Ishikawa (cell line): ENCODE data around the gene FHIT.

Experiments used
- CEBPB ChIP-seq: IDR thresholded peaks from 2 replicates; pipeline ENCODE4 v1.6.1; 2012
- CREB1 ChIP-seq: IDR thresholded peaks from 2 replicates; pipeline ENCODE4 v1.6.1; 2012; ENCODE audit warnings: low read depth
- EGR1 ChIP-seq: IDR thresholded peaks from 2 replicates; pipeline ENCODE4 v1.6.1; 2012
- EP300 ChIP-seq: IDR thresholded peaks from 2 replicates; pipeline ENCODE4 v1.6.1; 2012; ENCODE audit warnings: borderline replicate concordance
- FOXM1 ChIP-seq: IDR thresholded peaks from 2 replicates; pipeline ENCODE4 v1.6.1; 2012; ENCODE audit warnings: low read depth, borderline replicate concordance
- NFIC ChIP-seq: IDR thresholded peaks from 2 replicates; pipeline ENCODE4 v1.6.1; 2012
- RAD21 ChIP-seq: IDR thresholded peaks from 2 replicates; pipeline ENCODE4 v1.6.1; 2012; ENCODE audit warnings: low read depth
- REST ChIP-seq: IDR thresholded peaks from 2 replicates; pipeline ENCODE4 v1.6.1; 2012; ENCODE audit warnings: low read depth, mild to moderate bottlenecking
- TAF1 ChIP-seq: IDR thresholded peaks from 2 replicates; pipeline ENCODE4 v1.6.1; 2012; ENCODE audit warnings: low read depth, mild to moderate bottlenecking
- TCF12 ChIP-seq: IDR thresholded peaks from 2 replicates; pipeline ENCODE4 v1.6.1; 2012; ENCODE audit warnings: low read depth
- TEAD4 ChIP-seq: IDR thresholded peaks from 2 replicates; pipeline ENCODE4 v1.6.1; 2012
- YY1 ChIP-seq: IDR thresholded peaks from 2 replicates; pipeline ENCODE4 v1.6.1; 2012; ENCODE audit warnings: low read depth
- ZBTB7A ChIP-seq: IDR thresholded peaks from 2 replicates; pipeline ENCODE4 v1.6.1; 2012; ENCODE audit warnings: low read depth
- TF ChIP-seq, protein P1 (sequence below): IDR thresholded peaks from 2 replicates; pipeline ENCODE4 v1.6.1; 2012
- TF ChIP-seq, protein P2 (sequence below): IDR thresholded peaks from 2 replicates; pipeline ENCODE4 v1.6.1; 2012

Gene FHIT

DNA sequence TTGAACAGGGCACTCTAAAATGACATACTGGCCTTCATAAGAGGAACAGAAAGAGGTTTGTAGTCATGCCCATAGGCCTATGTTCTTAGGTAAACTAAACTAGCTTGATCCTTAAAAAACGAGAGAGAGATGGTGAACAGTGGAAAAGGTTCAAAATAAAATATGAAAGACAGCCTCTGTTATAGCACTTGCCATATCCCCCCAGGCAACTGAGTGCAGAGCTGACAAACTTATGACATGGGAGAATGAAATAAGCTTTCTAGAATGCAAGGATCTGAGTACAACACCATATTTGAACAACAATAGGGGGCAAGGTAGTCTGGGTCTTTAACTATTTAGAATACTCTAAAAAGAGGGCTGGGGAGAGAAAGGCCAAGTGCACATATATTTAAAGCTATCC lies 1500.9 kb downstream of the FHIT start:
- TF ChIP-seq RAD21 (no peak), CEBPB (no peak)
- TF ChIP-seq, protein P1, sequence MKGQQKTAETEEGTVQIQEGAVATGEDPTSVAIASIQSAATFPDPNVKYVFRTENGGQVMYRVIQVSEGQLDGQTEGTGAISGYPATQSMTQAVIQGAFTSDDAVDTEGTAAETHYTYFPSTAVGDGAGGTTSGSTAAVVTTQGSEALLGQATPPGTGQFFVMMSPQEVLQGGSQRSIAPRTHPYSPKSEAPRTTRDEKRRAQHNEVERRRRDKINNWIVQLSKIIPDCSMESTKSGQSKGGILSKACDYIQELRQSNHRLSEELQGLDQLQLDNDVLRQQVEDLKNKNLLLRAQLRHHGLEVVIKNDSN: no peak

- TF ChIP-seq, protein P1: no peak
- TF ChIP-seq RAD21: no peak
- TF ChIP-seq FOXM1: no peak
- TF ChIP-seq EGR1: no peak
- TF ChIP-seq ZBTB7A: no peak
- no peak for TF ChIP-seq REST
- no peak for TF ChIP-seq TCF12
- TF ChIP-seq YY1: no peak
- no peak for TF ChIP-seq TEAD4
- TF ChIP-seq TAF1: no peak
- TF ChIP-seq, protein P2, sequence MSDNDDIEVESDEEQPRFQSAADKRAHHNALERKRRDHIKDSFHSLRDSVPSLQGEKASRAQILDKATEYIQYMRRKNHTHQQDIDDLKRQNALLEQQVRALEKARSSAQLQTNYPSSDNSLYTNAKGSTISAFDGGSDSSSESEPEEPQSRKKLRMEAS: no peak
- no peak for TF ChIP-seq CREB1
- no peak for TF ChIP-seq NFIC
- TF ChIP-seq CEBPB: no peak
- TF ChIP-seq EP300: no peak
Measured at GRCh38 chr3:59749291-59749690, 1502.0 kb downstream of the FHIT start.

- TF ChIP-seq TAF1: no peak
- no peak for TF ChIP-seq FOXM1
- no peak for TF ChIP-seq CREB1
- no peak for TF ChIP-seq RAD21
- no peak for TF ChIP-seq CEBPB
- no peak for TF ChIP-seq REST
- TF ChIP-seq, protein P2: no peak
- no peak for TF ChIP-seq YY1
- no peak for TF ChIP-seq NFIC
- TF ChIP-seq EP300: no peak
- no peak for TF ChIP-seq ZBTB7A
- TF ChIP-seq EGR1: no peak
- TF ChIP-seq TCF12: no peak
- TF ChIP-seq, protein P1: no peak
- TF ChIP-seq TEAD4: no peak
Measured at GRCh38 chr3:59746585-59746984, 1504.7 kb downstream of the FHIT start.

DNA sequence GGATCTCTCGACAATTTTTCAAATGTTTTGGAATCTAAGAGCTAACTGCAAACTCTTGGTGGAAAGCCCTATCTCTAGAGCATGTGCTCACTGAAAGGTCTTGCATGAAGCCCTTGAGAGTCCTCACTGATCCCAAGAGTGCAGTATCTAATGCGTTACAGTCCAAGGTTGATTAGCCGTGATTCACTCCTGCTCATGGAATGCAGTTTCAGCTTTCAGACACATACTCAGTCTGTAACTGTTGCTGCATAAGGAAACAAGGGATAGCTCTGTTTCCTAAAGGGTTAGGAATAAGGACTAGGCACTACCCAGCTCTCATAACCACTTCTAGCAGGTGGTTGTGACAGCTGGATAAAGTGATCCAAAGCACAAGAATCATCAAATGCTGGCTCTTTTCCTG lies 1514.0 kb downstream of the FHIT start:
- TF ChIP-seq, protein P1: no peak
- TF ChIP-seq YY1 (no peak), TAF1 (no peak), CEBPB (no peak), RAD21 (no peak), REST (no peak), EGR1 (no peak), EP300 (no peak), FOXM1 (no peak), ZBTB7A (no peak), NFIC (no peak), TCF12 (no peak), TEAD4 (no peak), CREB1 (no peak)
- TF ChIP-seq, protein P2: no peak
